ENCODE measurements around the gene APOM.

The APOM gene

GRCh38 chr6:31680226-31681134, 24.8 kb downstream of the APOM start, which contains the start of gene LY6G5C:
Gene LY6G5C, minus strand, starts transcription at chr6:31681067. Its CDS starts 694 bp downstream, at chr6:31680373.
- FAIRE-seq (no peak), DNase-seq (ENCODE audit: low spot score) (peak; percentile 67)

DNA sequence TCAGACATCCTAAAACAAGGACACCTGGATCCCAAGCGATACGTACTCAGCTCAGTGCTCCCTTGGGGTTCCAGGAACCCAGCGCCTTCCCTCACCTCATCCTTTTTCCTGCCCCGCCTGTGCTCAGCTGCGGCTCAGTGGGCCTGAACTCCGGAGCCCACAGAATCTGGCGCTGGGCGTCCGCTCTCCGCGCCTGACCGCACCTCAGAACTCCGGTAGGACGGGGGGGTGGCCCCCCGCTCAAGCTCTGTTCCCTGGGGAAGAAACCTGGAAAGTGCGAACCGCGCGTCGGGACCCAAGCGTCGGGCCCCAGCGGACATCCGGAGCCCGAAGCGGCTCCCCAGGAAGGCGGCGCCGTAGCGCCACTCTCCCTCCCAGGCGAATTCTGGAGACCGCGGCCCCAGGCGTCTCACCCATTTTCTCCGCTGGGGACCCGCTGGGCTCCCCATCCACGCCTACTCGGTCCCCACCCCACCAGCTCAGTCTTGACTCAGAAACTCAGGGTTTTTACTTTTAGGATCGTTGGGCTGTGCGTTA, 25.5 kb downstream of the APOM start:
- no peak for DNase-seq (ENCODE audit: low spot score)
- FAIRE-seq, result no peak

DNA sequence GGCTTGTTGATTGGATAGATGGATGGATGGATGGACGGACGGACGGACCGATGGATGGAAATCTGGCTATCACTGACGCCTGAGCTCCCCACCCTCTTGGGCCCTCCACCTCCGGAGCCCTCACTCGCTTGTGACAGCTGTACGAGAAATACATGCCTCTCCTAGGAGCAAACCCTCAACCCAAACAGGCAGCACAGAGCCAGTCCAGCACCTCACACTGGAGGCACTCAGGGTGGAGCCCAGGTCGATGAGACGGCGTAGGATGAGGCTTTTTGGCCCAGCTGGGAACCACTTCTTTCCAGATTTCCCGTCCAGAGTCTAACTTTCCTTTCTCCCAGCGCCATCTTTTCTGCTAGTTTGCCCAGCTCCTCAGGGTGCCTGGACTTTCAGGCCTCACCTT, 27.9 kb downstream of the APOM start:
- DNase-seq (ENCODE audit: low spot score) (no peak), FAIRE-seq (no peak)

DNA sequence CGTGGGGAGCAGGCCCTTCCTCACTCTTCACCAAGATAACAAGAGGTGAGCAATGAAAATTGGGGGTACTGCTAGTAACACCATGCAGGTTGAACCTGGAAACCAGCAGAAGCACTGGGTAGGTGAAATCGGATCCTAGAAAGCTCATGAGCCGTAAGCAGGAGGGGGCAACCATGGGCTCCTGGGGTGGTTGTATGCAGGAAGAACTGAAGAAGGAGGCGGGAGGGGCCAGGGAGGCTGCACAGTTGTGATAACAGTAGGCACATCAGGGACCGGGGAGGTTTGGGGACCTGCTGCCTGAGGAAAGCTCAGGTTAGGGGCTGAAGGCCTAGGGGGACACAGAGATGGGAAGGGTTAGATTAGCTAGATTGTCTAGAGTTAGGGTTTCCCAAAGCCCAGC, 30.8 kb downstream of the APOM start:
- FAIRE-seq, result no peak
- DNase-seq (ENCODE audit: low spot score), result no peak

DNA sequence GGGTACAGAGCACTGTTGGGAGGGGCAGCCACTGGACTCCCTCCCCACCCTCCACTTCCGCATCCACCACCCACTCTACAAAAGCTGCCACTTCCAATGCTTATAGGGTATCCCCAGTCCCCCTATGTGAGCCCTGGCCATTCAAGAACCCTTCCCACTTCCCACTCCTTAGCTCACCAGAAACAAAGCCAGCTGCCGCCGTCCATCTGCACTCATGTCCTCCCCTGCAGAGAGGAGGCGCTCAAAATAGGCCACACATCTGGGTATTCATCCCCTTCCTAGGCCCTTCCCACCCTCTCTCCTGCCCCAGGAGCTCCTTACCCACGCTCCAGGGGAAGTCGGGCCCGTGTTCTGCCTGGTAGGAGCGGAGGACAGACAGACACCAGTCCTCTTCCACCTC, 31.6 kb downstream of the APOM start:
- DNase-seq (ENCODE audit: low spot score) (no peak), FAIRE-seq (no peak)

- DNase-seq (ENCODE audit: low spot score), result no peak
- no peak for FAIRE-seq
Measured at GRCh38 chr6:31687860-31688693, 32.4 kb downstream of the APOM start.

DNA sequence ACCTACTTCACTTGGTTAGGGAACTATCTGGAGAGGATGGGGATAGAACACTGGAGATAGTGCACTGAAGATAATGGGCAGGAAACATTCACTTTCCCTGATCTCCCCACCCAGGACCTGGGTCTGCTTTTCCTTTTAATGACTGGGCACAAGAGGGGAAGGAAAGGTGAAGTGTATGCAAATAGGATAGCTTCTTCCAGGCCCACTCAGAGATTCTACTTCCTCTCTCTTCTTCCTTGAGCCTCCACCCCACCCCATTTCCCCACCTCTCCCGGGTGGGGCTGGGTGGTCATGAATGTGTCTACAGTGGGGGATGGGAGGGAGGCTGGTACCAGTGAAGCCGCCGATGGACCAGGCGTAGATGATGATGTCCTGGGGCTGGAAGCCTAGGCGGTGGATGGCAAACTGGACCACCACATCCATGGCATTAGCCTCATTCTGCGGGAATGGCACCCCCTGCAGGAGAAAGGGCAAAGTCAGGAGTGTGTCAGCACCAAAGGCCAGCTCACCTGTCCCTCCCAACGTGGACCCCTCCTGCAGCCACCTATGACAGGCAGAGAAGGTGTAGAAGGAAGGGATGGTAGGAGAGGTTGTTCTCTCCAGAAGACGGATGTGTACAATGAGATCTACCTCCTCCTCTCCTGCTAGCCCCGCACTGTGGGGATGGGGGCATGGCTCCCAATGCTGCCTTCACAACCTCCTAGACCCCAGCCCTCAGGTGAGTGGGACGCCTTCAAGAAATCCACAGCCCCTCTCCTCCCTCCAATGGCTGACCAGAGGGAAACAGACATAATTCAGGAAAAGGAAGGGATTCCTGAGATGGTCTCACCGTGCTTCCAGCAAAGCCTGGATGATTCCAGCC, 33.8 kb downstream of the APOM start:
- no peak for FAIRE-seq
- DNase-seq (ENCODE audit: low spot score), result no peak

GRCh38 chr6:31690231-31691077, 34.8 kb downstream of the APOM start:
- no peak for DNase-seq (ENCODE audit: low spot score)
- FAIRE-seq, result no peak

- DNase-seq (ENCODE audit: low spot score) (no peak), FAIRE-seq (no peak)
Measured at GRCh38 chr6:31691078-31691463, 35.4 kb downstream of the APOM start.

DNA sequence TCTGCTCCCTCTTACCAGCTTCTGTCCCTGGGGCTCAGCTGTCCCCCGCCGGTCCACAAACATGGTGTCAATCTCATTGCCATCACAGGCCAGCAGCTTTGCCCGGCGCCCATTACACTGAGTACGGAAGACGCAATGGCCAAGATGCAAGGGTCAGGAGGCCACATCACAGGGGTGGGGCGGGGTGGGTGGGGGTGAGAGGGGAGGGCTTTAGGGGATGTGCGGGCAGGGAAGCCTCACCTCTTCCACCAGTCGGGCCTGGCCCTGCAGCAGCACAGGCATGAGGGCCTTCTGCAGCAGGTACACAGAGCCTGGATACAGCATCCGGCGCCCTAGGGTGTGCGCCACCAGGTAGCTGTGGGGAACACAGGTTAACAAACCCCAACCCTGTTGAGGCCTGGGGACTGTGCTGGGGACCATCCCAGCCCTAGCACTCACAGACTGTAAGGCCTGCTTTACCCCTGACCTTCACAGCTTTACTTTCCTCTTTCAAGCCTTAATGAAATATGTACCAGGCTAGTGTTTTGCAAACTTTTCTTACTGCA, 35.9 kb downstream of the APOM start:
- DNase-seq (ENCODE audit: low spot score) (no peak), FAIRE-seq (no peak)

DNA sequence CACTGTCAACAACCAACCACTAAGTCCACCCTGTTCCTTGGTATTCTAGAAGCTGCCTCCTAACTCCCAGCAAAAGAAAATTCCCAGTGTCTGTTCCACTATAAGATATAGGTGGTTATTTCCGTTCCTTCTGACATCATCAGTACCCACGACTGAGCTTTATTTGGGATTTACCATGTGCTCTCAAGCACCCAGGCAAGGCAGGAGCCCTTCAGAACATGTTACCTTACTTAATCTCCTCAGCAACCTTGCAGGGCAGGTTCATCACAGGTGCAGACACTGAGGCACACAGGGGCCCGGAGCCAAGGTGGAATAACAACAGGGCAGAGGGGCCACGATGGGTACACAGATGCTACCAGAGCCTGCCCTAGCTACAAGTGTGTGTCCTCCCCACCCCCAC, 36.7 kb downstream of the APOM start:
- DNase-seq (ENCODE audit: low spot score) (no peak), FAIRE-seq (no peak)

- FAIRE-seq, result no peak
- DNase-seq (ENCODE audit: low spot score), result no peak
Measured at GRCh38 chr6:31692886-31693285, 37.2 kb downstream of the APOM start.

GRCh38 chr6:31693535-31693934, 37.8 kb downstream of the APOM start:
- DNase-seq (ENCODE audit: low spot score), result no peak
- FAIRE-seq, result no peak

DNA sequence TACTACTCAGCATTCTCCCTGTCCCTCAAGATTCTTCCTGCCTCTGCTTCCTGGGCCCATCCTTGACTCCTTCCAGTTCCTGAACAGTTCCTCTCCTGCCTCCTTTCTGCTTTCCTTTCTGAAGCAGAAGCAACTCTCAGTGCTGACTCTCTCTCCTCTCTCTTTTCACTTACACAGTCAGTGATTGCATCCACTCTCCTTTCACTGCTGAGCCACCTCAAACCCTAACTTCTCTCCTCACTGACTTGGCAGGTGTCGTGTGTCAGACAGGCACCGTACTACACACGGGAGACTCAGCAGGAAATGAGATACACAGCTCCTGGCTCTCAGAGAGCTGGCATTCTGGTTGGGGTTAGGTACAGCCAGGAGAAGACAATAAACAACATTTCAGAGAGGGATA, 41.9 kb downstream of the APOM start:
- FAIRE-seq (no peak), DNase-seq (ENCODE audit: low spot score) (no peak)

DNA sequence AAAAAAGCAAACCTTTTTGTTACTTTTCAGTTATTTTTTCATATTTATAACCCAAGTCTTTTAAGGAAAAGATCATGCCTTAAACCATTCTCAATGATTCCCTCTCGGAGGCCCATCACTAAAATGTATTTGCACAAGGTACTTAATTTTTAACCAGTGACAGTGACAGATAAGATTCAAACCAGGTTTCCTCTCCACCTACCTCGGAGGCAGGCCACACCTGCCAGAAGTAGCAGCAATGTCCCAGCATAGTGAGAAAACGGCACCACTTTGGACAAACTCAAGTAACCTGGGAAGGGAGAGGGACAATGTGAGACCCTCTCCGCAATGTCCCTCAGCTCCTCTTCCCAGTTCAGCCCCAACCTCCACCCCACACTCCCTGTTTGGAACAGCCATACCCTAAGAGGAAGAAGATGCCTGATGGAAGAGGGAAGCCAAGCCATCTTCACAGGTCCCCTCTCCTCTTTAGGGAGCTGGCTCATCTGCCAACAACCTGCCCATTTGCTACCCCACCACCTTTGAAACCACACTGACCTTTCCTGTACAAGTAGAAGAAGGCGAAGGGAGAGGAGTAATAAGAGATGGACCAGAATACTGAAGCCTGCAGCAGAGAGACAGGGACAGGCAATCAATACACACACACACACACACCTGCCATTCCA, 45.2 kb downstream of the APOM start:
- DNase-seq (ENCODE audit: low spot score) (no peak), FAIRE-seq (no peak)

DNA sequence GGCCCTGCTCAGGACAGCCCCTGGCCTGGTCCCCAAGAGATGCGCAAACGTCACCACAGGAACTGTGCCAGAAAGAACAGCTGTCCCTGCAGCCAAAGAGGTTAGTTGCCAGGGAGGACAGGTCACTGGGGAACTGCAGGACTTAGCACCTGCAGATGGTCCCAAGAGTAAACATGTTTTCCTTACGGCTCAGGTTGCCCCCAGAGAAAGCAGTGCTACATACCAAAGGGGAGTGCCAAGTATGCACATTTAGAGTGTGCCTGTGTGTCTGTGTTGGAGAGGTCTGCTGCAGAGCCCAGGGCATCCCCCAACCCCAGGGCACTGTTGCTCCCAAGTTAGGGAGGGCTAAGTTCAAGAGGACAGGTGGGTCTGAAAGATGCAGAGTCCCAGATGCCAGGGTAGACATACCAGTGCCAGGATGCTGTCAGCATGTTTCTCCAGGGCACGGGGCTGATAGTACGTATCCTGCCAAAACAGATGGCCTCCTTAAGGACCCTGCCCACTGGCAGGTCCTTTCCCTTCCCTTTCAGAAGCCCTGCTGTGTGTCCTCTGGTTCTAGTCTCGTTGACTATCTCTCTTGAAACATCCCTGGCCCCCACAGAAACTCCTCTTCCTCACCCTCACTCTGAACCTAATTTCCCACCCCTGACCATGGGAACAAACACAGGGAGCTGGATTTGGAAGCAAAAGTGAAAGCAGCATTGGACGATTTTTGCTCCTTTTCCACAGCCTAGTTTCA, 46.1 kb downstream of the APOM start:
- DNase-seq (ENCODE audit: low spot score) (no peak), FAIRE-seq (no peak)

DNA sequence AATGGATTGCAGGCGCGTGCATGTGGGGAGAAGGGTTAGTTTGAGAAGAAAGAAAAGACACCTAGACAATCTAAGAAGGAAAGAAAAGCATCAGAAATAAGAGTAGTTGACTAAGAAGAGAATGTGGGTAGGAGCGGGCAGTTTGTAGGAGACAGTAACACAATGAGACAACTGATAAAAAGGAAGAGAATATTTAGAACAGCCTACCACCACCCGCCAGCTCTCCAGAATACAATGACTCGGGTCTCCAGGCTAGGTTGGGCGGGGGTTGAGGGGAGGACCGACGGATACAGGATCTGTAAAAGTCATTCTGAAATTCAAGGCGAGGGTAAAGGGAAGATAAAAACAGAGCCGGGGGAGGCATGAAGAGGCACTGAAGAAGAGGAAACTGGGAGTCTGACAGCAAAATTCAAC, 46.7 kb downstream of the APOM start:
- DNase-seq (ENCODE audit: low spot score), result no peak
- no peak for FAIRE-seq

GRCh38 chr6:31702819-31703716, 47.4 kb downstream of the APOM start, which contains the start of gene ABHD16A:
Gene ABHD16A, minus strand, starts transcription at chr6:31703324. Its CDS starts 43 bp downstream, at chr6:31703281.
- FAIRE-seq, result peak; percentile 67
- DNase-seq (ENCODE audit: low spot score), result peak; percentile 89

Measured in RCC 7860 (cell line).